Mesodermal cell (in vitro differentiated cells): ENCODE results near the gene CYP39A1.

Experiments used
- H3K27ac ChIP-seq: 2 replicates; pipeline ENCODE4 v1.7.0; 2013; ENCODE audit warnings: mild to moderate bottlenecking, low read depth, low read length, moderate library complexity; ENCODE audit not compliant: severe bottlenecking
- H3K36me3 ChIP-seq: 2 replicates; pipeline ENCODE4 v1.7.1; 2013; ENCODE audit warnings: mild to moderate bottlenecking, low read length, moderate library complexity; ENCODE audit not compliant: control insufficient read depth, insufficient read depth
- H3K4me1 ChIP-seq: one replicate; pipeline ENCODE4 v1.7.1; 2013; ENCODE audit warnings: mild to moderate bottlenecking, low read length; ENCODE audit not compliant: insufficient read depth, control insufficient read depth, poor library complexity, severe bottlenecking
- H3K4me3 ChIP-seq: 2 replicates; pipeline ENCODE4 v1.7.0; 2013; ENCODE audit warnings: low read length, control low read depth, mild to moderate bottlenecking; ENCODE audit not compliant: insufficient read depth, poor library complexity, severe bottlenecking; ENCODE audit errors: extremely low read depth
- H3K9me3 ChIP-seq: 2 replicates; pipeline ENCODE4 v1.7.1; 2013; ENCODE audit warnings: mild to moderate bottlenecking, low read length, moderate library complexity; ENCODE audit not compliant: control insufficient read depth
- WGBS, 2 experiments: methylation state at CpG; one replicate each; pipeline ENCODE4 v1.1.5; 2013; ENCODE audit warnings: missing lambda C conversion rate in 2 of 2; ENCODE audit not compliant: insufficient coverage in 2 of 2; 5-methylcytosine and 5-hydroxymethylcytosine counted together

CYP39A1 gene

GRCh38 chr6:46590765-46591164 lies 61.9 kb downstream of the CYP39A1 start:
- Histone ChIP-seq H3K9me3 (peaks cover 6% of the 10 kb centered on the region), H3K27ac (no peak overlapping the region), H3K36me3 (no peaks in the 10 kb centered on the region), H3K4me3 (no peak overlapping the region), H3K4me1 (no peaks in the 10 kb centered on the region)

GRCh38 chr6:46586906-46587305 lies 65.7 kb downstream of the CYP39A1 start:
- H3K27ac ChIP-seq, result no peak overlapping the region
- no peaks in the 10 kb centered on the region for H3K36me3 ChIP-seq
- H3K4me3 ChIP-seq, result no peak overlapping the region
- H3K4me1 ChIP-seq, result no peaks in the 10 kb centered on the region
- WGBS, 2 experiments, result 82 to 90% methylated on average over 1 of the region's 2 CpGs
- no peaks in the 10 kb centered on the region for H3K9me3 ChIP-seq

- H3K27ac ChIP-seq, result no peak overlapping the region
- no peaks in the 10 kb centered on the region for H3K36me3 ChIP-seq
- 79 to 81% methylated on average over 1 to 3 of the region's 3 CpGs for WGBS, 2 experiments
- no peaks in the 10 kb centered on the region for H3K4me1 ChIP-seq
- H3K9me3 ChIP-seq, result no peaks in the 10 kb centered on the region
- H3K4me3 ChIP-seq, result no peak overlapping the region
Measured at GRCh38 chr6:46584586-46584985, 68.0 kb downstream of the CYP39A1 start.

- WGBS, 2 experiments, result 90% methylated on average over 1 of the region's 4 CpGs; no CpG with 5 or more reads in 1 of the 2 experiments
- H3K27ac ChIP-seq, result no peak overlapping the region
Measured at GRCh38 chr6:46583721-46584120, 68.9 kb downstream of the CYP39A1 start.

GRCh38 chr6:46583081-46583480 lies 69.5 kb downstream of the CYP39A1 start:
- H3K4me3 ChIP-seq, result no peak overlapping the region
- no peak overlapping the region for H3K27ac ChIP-seq
- no peaks in the 10 kb centered on the region for H3K4me1 ChIP-seq
- H3K36me3 ChIP-seq, result no peaks in the 10 kb centered on the region
- 100% methylated on average over 1 of the region's 2 CpGs; no CpG with 5 or more reads in 1 of the 2 experiments for WGBS, 2 experiments
- H3K9me3 ChIP-seq, result no peaks in the 10 kb centered on the region

More at GRCh38 chr6:46583721-46584120, 68.9 kb downstream of the CYP39A1 start:
- Histone ChIP-seq H3K36me3 (no peaks in the 10 kb centered on the region), H3K9me3 (no peaks in the 10 kb centered on the region), H3K4me1 (no peaks in the 10 kb centered on the region), H3K4me3 (no peak overlapping the region)

- H3K4me3 ChIP-seq, result no peak overlapping the region
- no peaks in the 10 kb centered on the region for H3K36me3 ChIP-seq
- H3K4me1 ChIP-seq, result no peaks in the 10 kb centered on the region
- H3K9me3 ChIP-seq, result no peaks in the 10 kb centered on the region
- no peak overlapping the region for H3K27ac ChIP-seq
Measured at GRCh38 chr6:46581459-46582177, 71.0 kb downstream of the CYP39A1 start.

GRCh38 chr6:46575530-46575929 lies 77.1 kb downstream of the CYP39A1 start:
- Histone ChIP-seq H3K9me3 (no peaks in the 10 kb centered on the region), H3K4me3 (no peak overlapping the region), H3K36me3 (no peaks in the 10 kb centered on the region), H3K27ac (no peak overlapping the region), H3K4me1 (no peaks in the 10 kb centered on the region)
- WGBS, 2 experiments, result 85 to 90% methylated on average over 2 of the region's 3 CpGs

- Histone ChIP-seq H3K36me3 (no peaks in the 10 kb centered on the region), H3K27ac (no peak overlapping the region), H3K9me3 (no peaks in the 10 kb centered on the region), H3K4me1 (no peaks in the 10 kb centered on the region), H3K4me3 (no peak overlapping the region)
- 0% methylated on average over 1 of the region's 2 CpGs; no CpG with 5 or more reads in 1 of the 2 experiments for WGBS, 2 experiments
Measured at GRCh38 chr6:46573140-46573539, 79.5 kb downstream of the CYP39A1 start.

GRCh38 chr6:46565531-46565930 lies 87.1 kb downstream of the CYP39A1 start:
- Histone ChIP-seq H3K36me3 (no peaks in the 10 kb centered on the region), H3K4me3 (no peak overlapping the region), H3K9me3 (no peaks in the 10 kb centered on the region), H3K27ac (no peak overlapping the region), H3K4me1 (no peaks in the 10 kb centered on the region)
- WGBS, 2 experiments, result 74 to 93% methylated on average over 3 of the region's 3 CpGs

- H3K27ac ChIP-seq, result no peak overlapping the region
- no peaks in the 10 kb centered on the region for H3K9me3 ChIP-seq
- WGBS, 2 experiments, result 67 to 100% methylated on average over 1 of the region's 1 CpG
- no peaks in the 10 kb centered on the region for H3K4me1 ChIP-seq
- no peak overlapping the region for H3K4me3 ChIP-seq
- H3K36me3 ChIP-seq, result no peaks in the 10 kb centered on the region
Measured at GRCh38 chr6:46563924-46564323, 88.7 kb downstream of the CYP39A1 start.

- WGBS, 2 experiments, result 89 to 93% methylated on average over 3 to 4 of the region's 4 CpGs
- no peak overlapping the region for H3K4me3 ChIP-seq
- no peaks in the 10 kb centered on the region for H3K4me1 ChIP-seq
- H3K36me3 ChIP-seq, result no peaks in the 10 kb centered on the region
- H3K9me3 ChIP-seq, result no peaks in the 10 kb centered on the region
- H3K27ac ChIP-seq, result no peak overlapping the region
Measured at GRCh38 chr6:46556053-46556452, 96.6 kb downstream of the CYP39A1 start.
